Pancreas (tissue), 10 donors: ENCODE data around the gene GRM7. TPM values are rescaled to one million over a fixed set of nuclear protein-coding genes. Genes with fewer than 3 reads are reported as not detected.

ENCODE experiments used
- ATAC-seq, 4 donors: fragments of 200-7000 bp; cut with Tn5 transposase; one replicate each; pipeline versions ENCODE4 v1.8.0 to v1.9.1; 2020; ENCODE audit warnings: mild to moderate bottlenecking in 4 of 4, moderate library complexity in 4 of 4
- DNase-seq, 6 donors: peaks; one replicate each; pipeline ENCODE4 v3.0.0-alpha.2; 2020
- FAIRE-seq: peaks from 2 replicates; lab custom pipeline; 2012; peaks lifted over from hg19 to GRCh38; lab: Jason Lieb, UNC
- H3K27ac ChIP-seq, 4 donors: fragments of 200-600 bp; sonication (generic); 1 replicate in 3 of 4; 2 replicates in 1 of 4; pipeline versions ENCODE4 v1.5.0 to v1.8.0; 2020
- H3K27me3 ChIP-seq, 4 donors: fragments of 200-600 bp; one replicate each; pipeline ENCODE4 v1.8.0; 2021
- H3K36me3 ChIP-seq, 3 donors: fragments of 200-600 bp; sonication (generic) in 1 of 3; one replicate each; pipeline versions ENCODE4 v1.5.0 to v1.8.0; 2020 to 2021
- H3K4me1 ChIP-seq, 3 donors: fragments of 200-600 bp; one replicate each; pipeline ENCODE4 v1.8.0; 2021
- H3K4me3 ChIP-seq, 4 donors: fragments of 200-600 bp; sonication (generic) in 2 of 4; one replicate each; pipeline versions ENCODE4 v1.5.0 to v1.8.0; 2020 to 2021
- H3K9me3 ChIP-seq, 4 donors: fragments of 200-600 bp; one replicate each; pipeline ENCODE4 v1.8.0; 2021
- WGBS, 2 donors: extraction: QIAGEN DNeasy Blood & Tissue Kit; methylation state at CpG; one replicate each; pipeline ENCODE4 v1.1.7; 2013; 5-methylcytosine and 5-hydroxymethylcytosine counted together
- intact Hi-C, 3 donors: fragments of 100-400 bp; cut with DNase I; formaldehyde crosslinking; loops; one replicate each; pipeline versions ENCODE4 v1.11.1 to v1.14.2; 2022
- polyA plus RNA-seq, 2 donors: library from polyadenylated mRNA; stranded (reverse); fragments of 200-250 nt; gene quantifications; one replicate each; pipeline ENCODE4 v1.2.3, GENCODE V29; 2013
- total RNA-seq, 6 donors: library from RNA; stranded (reverse); fragmentation: NEBNext Ultra II Directional in 4 of 6; extraction: Animal tissue kit (Norgen Biotek cat#: 25700) in 4 of 6; gene quantifications; one replicate each; pipeline versions ENCODE4 v1.2.1 to v1.2.4, GENCODE V29; 2021 to 2023
- TF ChIP-seq, protein P1 (sequence below), 4 donors: fragments of 200-600 bp; sonication (generic) in 3 of 4; IDR thresholded peaks; one replicate each; pipeline versions ENCODE4 v1.5.0 to v1.8.0; 2021; ENCODE audit warnings: antibody characterized with exemption in 4 of 4
- donor health status: healthy with polysubstance abuse.
- donor health status: DM: no; HTN: no; CAD: no; lungs with moderate emphysema.
- donor health status: DM: no; HTN: no; CAD: no.
- donor health status: control.
- donor health status: control.
- donor health status: Bipolar disorder and iron deficiency.
- donor health status: DM: yes; HTN: yes; CAD: no.
- donor health status: DM: no; HTN: no; CAD: no.
- donor health status: DM: no; HTN: no; CAD: no.
- donor health status: DM: yes; HTN: yes; CAD: no.

Gene GRM7
- total and polyA plus RNA-seq, 8 donors = 0.03 to 0.28 (median 0.18) TPM; not detected in 4

DNA sequence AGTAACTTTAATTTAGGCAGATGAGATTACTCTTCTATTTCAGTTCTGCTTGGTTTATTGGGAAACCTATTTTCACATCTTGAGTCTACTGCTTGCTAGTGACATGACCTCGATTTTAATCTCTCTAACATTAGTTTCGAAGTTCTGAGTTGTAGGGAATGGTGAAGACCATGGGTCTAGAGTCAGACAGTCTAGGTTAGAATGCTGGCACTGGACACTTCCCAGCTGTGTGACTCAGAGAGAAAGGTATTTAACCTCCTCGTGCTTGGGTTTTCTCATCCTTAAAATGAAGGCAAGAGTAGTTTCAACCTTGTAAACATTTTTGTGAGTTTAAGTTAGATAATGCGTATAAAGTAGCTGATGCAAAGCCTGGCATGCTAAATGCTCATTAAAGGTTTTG lies 422.1 kb downstream of the GRM7 start:
- no peaks in the 10 kb centered on the region for H3K36me3 ChIP-seq
- no peaks in the 10 kb centered on the region for H3K27me3 ChIP-seq
- TF ChIP-seq, protein P1, sequence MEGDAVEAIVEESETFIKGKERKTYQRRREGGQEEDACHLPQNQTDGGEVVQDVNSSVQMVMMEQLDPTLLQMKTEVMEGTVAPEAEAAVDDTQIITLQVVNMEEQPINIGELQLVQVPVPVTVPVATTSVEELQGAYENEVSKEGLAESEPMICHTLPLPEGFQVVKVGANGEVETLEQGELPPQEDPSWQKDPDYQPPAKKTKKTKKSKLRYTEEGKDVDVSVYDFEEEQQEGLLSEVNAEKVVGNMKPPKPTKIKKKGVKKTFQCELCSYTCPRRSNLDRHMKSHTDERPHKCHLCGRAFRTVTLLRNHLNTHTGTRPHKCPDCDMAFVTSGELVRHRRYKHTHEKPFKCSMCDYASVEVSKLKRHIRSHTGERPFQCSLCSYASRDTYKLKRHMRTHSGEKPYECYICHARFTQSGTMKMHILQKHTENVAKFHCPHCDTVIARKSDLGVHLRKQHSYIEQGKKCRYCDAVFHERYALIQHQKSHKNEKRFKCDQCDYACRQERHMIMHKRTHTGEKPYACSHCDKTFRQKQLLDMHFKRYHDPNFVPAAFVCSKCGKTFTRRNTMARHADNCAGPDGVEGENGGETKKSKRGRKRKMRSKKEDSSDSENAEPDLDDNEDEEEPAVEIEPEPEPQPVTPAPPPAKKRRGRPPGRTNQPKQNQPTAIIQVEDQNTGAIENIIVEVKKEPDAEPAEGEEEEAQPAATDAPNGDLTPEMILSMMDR (IDR thresholded peaks at IDR 0.05) = no peak
- no peak overlapping the region for H3K4me3 ChIP-seq
- no peaks in the 10 kb centered on the region for H3K9me3 ChIP-seq
- WGBS, 2 donors = 64 to 72% methylated on average over 4 of the region's 4 CpGs
- intact Hi-C loops = no loop called here
- ATAC-seq (no peak), DNase-seq (no peak), FAIRE-seq (no peak)
- H3K4me1 ChIP-seq = no peaks in the 10 kb centered on the region
- H3K27ac ChIP-seq = no peak overlapping the region

DNA sequence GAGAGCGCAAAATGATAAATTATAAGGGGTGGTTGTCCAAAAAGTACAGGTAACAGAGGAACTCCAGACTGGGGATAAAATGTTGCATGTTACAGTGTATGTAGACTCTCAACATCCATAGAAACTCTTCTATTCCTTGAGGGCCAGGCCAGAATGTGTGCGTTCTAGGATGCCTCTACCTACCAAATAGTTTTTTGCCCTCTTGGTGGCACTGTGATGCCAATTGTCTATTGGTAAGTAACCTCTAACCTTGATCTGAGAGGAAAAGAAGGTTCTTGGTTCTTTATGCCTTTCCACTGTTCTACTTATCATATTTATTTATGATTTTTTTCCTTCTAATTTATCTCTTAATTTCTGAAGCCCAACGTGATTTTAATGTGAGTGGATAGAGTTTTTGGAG lies 424.6 kb downstream of the GRM7 start:
- DNase-seq (no peak), ATAC-seq (peak in 3 of 4 donors; percentile 71 to 76 (median 73)), FAIRE-seq (no peak)
- Histone ChIP-seq H3K4me3 (no peak overlapping the region), H3K36me3 (no peaks in the 10 kb centered on the region), H3K27me3 (no peaks in the 10 kb centered on the region), H3K4me1 (no peaks in the 10 kb centered on the region), H3K27ac (no peak overlapping the region), H3K9me3 (no peaks in the 10 kb centered on the region)
- intact Hi-C loops = no loop called here
- 50 to 61% methylated on average over 3 of the region's 3 CpGs for WGBS, 2 donors
- TF ChIP-seq, protein P1 (IDR thresholded peaks at IDR 0.05) = no peak

GRCh38 chr3:7288133-7288532 lies 427.2 kb downstream of the GRM7 start:
- H3K36me3 ChIP-seq = no peaks in the 10 kb centered on the region
- FAIRE-seq (no peak), DNase-seq (no peak), ATAC-seq (no peak)
- intact Hi-C loops = no loop called here
- H3K27me3 ChIP-seq = no peaks in the 10 kb centered on the region
- TF ChIP-seq, protein P1 (IDR thresholded peaks at IDR 0.05) = no peak
- no peak overlapping the region for H3K27ac ChIP-seq
- no peak overlapping the region for H3K4me3 ChIP-seq
- H3K9me3 ChIP-seq = no peaks in the 10 kb centered on the region
- H3K4me1 ChIP-seq = no peaks in the 10 kb centered on the region
- WGBS, 2 donors = 46 to 47% methylated on average over 3 of the region's 3 CpGs

GRCh38 chr3:7289121-7289520 lies 428.2 kb downstream of the GRM7 start:
- Histone ChIP-seq H3K27ac (no peak overlapping the region), H3K27me3 (no peaks in the 10 kb centered on the region), H3K4me1 (no peaks in the 10 kb centered on the region), H3K36me3 (no peaks in the 10 kb centered on the region), H3K9me3 (no peaks in the 10 kb centered on the region), H3K4me3 (no peak overlapping the region)
- TF ChIP-seq, protein P1 (IDR thresholded peaks at IDR 0.05) = no peak
- intact Hi-C loops = no loop called here
- DNase-seq (no peak), ATAC-seq (no peak), FAIRE-seq (no peak)
- 38 to 42% methylated on average over 1 of the region's 1 CpG for WGBS, 2 donors

DNA sequence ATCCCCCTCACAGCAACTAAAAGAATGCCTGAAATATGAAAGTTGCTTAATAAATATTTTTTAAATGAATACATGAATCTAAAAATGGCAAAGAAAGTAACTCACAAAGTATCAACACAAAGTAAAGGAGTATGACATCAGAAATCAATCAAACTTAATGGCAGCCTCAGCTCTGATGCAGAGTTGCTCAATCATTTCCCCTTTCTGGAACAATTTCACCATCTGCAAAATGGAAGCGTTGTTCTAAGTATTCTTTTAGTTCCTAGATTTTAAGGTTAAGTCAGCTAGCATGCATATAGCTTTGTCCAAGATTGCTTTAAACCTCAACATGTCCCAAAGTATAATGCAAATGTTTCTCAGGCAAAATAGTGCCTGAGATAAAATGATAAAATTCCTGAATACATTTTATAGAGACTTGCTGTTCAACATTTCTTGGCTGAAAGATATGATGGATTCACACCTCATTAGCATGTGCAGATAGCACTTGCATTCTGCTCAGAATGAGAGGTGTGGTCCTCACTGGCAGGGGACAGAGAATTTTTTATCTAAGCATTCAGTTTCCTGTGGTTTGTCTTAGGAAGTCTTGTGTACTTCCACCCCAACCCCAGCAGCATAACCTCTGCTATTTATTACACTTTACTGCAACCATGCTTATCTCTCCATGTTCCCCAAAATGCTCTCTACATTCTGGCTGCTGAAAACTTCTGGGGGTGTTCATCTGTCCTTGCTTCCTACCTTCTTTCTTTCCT lies 429.3 kb downstream of the GRM7 start:
- H3K27ac ChIP-seq = no peak overlapping the region
- 65 to 74% methylated on average over 1 of the region's 1 CpG for WGBS, 2 donors
- ATAC-seq = no peak
- no peaks in the 10 kb centered on the region for H3K36me3 ChIP-seq
- H3K9me3 ChIP-seq = no peaks in the 10 kb centered on the region
- no peaks in the 10 kb centered on the region for H3K27me3 ChIP-seq
- DNase-seq = no peak
- FAIRE-seq = no peak
- no peak overlapping the region for H3K4me3 ChIP-seq
- no peaks in the 10 kb centered on the region for H3K4me1 ChIP-seq
- intact Hi-C loops = no loop called here
- TF ChIP-seq, protein P1 (IDR thresholded peaks at IDR 0.05) = no peak
